NCI-H128 (cell line): Measurements from ENCODE around the gene DLK2.

Source experiments
- DNase-seq: peaks from one replicate; lab custom pipeline; 2025; ENCODE audit not compliant: unreplicated experiment; lab: John Stamatoyannopoulos, UW

DLK2 gene

DNA sequence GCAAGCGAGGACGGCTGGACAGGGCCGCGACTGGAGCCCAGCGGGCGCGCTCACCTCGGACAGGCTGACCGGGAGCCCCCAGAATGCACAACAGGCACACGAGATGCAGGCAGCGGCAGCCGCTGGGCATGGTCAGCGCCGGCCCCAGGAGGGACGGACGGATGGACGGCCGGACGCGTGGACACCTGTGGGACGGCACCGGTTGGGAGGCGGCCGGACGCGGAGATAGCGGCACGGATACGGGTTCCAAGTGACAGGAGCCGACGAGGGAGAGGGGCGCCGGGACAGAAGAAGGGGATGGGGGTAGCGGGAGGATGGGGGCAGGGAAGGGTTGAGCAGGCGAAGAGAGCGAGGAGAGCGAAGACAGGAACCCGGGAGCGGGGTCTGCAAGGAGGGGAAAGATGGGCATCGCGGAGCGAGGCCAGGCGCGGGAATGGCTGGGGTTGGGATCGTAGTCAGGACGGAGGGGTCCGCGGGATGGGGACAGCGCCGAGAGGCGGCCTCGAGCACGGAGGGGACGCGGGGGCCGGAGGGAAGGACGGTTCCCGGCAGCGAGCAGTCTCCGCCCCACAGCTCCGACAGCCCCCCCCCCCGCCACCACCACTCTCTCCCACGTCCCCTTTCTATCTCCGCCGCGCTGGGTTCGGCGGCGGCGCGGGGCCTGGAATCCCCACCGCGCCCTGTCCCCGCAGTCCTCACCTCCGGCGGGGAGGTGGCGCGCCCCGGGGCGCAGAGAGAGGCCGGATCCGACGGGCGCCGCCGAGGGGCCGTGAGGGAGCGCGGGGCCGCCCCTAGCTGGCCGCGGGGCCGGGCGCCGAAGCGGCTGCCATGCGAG lies 435 bp downstream of the DLK2 start:
- peak; percentile 7 for DNase-seq

DNA sequence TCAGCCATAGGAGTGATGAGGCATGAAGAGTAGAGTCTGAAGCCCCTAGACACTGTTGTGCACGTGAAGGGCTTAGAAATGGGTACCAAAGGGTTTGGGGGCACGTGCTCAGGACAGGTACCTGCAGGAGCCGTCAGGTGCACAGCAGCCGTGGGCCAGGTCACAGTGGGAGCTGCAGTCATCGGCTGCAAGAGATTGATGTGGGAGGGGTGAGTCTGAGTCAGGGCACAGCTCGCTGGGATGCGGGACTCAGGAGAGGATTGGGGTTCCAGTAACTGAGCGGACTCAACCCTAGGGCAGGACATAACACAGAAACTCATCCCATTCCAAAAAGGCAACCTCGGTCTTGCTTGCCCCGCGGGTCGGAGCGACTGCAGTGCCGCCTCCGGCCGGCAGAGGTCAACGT lies 1.1 kb downstream of the DLK2 start:
- DNase-seq: no peak

DNA sequence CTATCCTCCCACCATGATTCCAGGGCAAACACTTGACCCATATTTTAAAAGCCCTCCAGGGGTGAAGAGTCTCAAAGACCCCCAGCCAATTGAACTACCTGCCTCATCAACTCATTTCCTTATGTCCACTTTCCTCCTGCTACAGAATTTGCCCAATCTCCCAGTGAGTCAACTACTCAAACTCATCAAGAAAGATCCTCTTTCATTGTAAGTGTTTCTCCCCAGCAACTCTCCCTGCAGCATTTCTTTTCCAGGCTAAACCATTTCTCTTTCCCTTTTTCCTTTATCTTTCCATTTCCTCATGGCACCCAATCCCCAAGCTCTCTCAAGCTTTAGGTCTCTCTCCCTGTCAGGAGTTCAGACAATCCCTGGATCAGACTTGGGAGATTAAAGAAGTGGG lies 1.5 kb downstream of the DLK2 start:
- no peak for DNase-seq

DNA sequence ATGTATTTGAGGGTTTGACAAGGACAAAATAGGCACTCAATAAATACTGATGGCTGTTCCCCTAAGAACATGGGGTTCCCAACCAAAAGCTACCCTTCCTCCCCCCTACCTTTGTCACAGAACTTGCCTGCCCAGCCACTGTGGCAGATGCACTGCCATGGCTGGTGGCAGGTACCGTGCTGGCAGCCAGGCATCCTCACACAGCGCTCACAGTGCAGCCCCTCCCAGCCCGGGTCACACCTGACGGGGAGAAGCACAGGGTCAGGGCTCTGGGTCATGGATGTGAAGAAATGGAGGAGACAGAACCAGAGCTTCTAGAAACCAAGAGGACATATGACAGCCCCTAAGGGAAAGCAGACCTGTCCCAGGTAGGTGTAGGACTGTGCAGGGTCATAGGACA lies 2.5 kb downstream of the DLK2 start:
- DNase-seq: no peak

DNA sequence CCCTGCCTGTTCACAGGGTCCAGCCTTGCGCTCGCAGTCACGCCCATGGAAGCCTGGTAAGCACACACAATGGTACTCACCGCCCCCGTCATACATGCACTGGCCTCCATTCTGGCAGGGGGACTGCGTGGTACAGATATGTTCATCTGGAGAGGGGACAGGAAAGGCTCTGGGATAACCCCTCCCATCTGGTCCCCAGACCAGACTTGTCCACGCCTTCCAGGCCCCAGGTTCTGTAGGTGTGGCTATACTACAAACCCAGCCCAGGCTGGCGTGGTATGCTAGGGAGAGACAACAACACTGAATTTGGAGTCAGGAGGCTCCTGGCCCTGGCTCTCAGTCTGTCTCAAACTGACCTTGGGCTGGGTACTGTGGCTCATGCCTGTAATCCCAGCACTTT lies 3.4 kb downstream of the DLK2 start:
- no peak for DNase-seq

DNA sequence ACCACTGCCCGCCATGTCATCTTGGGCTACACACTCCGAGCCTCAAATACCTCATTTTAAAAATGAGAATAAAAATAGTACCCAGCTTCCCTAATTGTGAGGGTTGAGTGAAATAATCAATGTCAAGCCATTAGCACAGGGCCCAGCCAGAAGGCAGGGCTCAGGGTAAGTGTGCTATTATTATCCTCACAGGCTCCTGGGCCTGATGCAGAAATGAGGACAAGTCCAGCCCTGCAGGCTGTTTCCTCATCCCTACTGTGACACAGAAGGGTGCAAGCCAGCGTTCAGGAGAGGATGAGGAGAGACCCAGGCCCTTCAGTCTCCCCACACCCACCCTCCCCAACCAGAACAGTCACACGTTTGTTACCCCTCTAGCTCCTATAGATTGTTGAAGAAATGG lies 4.0 kb downstream of the DLK2 start:
- no peak for DNase-seq

DNA sequence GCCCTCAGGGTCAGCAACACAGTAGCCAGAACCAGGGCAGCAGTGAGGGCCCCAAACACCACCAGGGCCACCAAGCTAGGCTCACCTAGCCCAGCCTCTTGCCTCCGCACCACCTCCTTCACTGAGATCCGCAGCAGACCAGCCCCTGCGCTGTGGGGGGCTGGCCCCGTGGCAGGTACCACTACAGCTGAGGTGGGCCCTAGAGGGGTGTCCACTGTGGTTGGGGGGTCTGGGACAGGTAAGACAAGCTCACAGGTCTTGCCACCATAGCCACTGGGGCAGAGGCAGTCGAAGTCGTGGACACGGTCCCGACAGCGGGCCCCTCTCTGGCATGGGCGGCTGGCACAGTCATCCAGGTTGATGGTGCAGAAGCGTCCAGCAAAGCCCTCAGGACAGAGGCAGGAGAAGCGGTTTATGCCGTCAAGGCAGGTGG lies 4.6 kb downstream of the DLK2 start:
- DNase-seq: no peak

DNA sequence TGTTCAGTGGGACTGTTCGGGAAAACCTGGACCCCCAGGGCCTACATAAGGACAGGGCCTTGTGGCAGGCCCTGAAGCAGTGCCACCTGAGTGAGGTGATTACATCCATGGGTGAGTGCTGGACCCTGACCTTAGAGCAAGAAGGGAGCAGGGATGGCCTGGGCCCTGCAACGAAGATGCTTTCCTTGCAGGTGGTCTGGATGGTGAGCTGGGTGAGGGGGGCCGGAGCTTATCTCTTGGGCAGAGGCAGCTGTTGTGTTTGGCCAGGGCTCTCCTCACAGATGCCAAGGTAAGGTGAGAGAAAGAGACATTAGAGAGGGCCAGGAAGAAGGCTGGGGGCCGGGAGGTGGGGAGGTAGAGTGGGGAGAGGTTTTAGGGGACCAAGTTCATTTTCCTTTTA lies 6.4 kb downstream of the DLK2 start:
- DNase-seq: no peak

DNA sequence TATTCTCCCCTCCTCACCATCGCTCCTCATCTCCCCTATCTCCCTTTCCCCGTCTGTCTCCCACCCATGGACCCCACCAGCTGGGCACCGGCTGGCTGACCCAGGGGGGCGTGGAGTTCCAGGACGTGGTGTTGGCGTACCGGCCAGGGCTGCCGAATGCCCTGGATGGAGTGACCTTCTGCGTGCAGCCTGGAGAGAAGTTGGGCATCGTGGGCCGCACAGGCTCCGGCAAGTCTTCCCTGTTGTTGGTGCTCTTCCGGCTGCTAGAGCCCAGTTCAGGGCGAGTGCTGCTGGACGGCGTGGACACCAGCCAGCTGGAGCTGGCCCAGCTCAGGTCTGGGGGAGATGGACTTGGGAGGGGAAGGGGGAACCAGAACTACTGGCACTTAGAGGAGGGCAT lies 7.7 kb downstream of the DLK2 start:
- DNase-seq: no peak

DNA sequence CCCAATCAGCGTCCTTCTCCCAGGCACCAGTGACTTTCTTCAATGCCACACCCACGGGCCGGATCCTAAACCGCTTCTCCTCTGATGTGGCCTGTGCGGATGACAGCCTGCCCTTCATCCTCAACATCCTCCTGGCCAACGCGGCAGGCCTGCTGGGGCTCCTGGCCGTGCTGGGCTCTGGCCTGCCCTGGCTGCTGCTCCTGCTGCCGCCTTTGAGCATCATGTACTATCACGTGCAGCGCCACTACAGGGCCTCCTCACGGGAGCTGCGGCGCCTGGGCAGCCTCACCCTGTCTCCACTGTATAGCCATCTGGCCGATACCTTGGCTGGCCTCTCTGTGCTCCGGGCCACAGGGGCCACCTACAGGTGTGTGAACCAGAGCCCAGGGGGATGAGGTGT lies 9.8 kb downstream of the DLK2 start:
- DNase-seq: no peak

DNA sequence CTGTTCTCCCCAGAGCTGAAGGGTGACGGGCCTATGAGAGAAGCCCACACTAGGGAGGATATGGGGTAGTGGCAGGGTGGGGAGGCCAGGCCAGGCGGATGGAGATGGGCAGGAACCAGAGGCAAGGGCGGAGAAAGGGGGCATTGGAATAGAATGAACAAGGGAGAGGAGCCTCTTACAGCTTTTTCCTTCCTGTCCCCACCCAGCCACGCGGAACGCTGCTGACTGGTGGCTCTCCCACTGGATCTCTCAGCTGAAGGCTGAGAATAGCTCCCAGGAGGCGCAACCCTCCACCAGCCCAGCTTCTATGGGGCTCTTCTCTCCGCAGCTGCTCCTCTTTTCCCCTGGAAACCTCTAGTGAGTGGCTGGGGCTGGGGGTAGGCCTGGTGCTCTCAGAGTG lies 10.8 kb downstream of the DLK2 start:
- DNase-seq: no peak

DNA sequence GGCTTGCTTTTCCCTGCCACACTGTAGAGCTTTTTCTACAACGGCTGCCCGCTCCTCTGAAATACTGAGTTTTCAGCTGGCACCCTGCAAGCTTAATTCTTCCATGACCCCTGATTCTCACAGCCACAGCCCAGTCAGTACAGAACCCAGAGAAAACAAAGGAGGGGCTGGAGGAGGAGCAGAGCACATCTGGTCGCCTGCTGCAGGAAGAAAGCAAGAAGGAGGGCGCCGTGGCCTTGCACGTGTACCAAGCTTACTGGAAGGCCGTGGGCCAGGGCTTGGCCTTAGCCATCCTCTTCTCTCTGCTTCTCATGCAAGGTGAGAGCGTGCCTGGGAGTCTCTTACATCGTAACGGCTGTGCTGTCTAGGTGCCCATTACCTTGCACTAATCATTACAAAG lies 11.3 kb downstream of the DLK2 start:
- no peak for DNase-seq

DNA sequence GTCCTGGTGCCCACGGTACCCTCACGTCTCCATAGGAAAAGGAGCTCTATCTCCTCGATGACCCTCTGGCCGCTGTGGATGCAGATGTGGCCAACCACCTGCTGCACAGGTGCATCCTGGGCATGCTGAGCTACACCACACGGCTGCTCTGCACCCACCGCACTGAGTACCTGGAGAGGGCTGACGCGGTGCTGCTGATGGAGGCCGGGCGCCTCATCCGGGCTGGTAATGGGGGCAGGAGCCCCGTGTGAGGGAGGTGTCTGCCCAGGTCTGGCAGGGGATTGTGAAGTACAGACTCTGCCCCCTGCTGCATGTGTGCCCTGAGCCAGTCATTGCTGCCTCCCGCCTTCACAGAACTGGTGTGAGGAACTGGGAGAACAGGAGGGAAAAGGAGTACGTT lies 12.4 kb downstream of the DLK2 start:
- no peak for DNase-seq

DNA sequence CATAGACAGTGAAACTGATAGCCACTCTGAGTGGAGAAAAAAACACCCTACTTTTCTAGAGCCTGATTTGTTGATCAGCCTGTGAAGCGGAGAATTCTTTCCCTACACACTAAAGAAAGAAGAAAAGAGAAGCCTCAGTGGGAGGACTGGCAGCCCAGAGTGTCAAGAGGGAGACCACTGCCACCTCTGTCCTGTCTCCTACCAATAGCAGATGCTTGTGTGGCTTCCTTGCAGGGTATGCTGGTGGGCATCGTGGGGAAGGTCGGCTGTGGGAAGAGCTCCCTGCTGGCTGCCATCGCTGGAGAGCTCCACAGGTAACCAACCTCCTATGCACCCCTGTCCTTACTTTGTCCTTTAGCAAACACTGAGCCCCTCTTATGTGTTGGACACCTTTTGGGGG lies 17.6 kb downstream of the DLK2 start:
- no peak for DNase-seq

DNA sequence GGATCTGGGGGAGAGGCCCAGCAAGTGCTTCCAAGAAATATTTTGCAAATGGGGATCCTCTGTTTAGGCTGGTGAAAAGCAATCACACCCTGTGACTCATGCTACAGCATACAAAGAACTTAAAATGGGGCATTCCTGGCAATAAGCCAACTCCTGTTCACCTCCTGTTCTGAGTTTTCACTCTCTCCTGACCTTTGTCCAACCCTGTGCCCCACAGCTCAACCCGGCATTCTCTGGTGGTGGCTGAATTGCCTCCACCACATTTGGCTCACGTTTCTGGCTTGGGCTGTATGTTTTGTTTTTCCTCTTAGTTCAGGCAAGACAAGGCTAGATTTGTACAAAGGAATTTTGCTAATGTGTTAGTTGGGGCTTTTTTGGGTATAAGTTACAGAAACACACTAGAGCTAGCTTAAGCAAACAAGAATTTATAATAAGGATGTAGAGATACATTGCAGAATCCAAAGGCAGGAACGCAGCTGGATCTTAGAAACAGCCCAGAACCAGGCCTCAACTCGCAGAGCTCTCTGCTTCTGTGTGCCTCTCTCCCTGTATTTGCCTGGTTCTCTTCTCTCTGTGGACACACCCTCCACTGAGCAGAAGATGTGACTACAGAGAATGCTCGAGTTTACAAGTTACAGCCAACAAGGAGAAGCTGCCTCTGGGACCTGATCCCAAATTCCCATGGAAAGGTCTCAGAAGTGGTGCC lies 18.6 kb downstream of the DLK2 start:
- DNase-seq: no peak

DNA sequence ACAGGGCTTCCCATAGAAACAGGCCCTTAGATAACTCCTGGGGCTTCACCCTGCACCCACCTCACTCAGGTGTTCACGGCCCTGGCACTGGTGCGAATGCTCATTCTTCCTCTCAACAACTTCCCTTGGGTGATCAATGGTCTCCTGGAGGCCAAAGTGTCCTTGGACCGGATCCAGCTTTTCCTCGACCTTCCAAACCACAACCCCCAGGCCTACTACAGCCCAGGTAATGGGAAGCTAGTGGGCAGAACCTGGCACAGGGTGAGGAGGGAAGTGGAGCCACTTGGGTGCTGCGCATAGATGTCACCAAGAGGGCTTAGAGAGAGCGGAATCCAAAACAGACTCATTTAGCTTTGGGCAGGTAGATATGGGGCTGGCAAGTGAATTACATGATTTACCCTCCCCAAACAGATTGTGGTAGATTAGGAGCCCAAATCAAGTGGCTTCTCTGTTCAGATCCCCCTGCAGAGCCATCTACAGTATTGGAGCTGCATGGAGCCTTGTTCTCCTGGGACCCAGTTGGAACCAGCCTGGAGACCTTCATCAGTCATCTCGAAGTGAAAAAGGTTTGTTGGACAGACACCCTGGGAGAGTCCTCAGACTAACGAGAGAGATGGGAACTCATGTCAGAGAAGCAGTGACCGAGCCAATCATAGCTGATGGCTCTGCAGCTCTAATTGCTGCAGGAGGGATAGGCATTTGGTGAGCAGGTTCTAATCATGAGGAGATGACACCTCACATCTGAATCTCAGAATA lies 19.5 kb downstream of the DLK2 start:
- DNase-seq: no peak

DNA sequence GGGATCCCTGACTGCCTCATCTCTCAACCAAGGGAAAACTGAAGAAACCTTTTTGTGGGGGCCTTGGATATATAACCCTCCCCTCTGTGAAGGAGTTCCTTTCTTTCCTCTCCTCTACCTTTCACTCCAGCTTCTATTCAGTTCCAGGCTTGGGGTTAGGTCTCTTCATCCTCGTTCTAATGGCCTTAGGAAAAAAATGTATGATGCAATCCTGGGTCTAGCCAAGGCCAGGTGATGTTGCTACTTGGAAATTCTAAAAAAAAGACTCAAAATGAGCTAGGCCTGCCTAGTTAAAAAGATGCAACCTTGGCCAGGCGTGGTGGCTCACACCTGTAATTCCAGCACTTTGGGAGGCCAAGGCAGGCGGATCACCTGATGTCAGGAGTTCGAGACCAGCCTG lies 20.4 kb downstream of the DLK2 start:
- DNase-seq: no peak

DNA sequence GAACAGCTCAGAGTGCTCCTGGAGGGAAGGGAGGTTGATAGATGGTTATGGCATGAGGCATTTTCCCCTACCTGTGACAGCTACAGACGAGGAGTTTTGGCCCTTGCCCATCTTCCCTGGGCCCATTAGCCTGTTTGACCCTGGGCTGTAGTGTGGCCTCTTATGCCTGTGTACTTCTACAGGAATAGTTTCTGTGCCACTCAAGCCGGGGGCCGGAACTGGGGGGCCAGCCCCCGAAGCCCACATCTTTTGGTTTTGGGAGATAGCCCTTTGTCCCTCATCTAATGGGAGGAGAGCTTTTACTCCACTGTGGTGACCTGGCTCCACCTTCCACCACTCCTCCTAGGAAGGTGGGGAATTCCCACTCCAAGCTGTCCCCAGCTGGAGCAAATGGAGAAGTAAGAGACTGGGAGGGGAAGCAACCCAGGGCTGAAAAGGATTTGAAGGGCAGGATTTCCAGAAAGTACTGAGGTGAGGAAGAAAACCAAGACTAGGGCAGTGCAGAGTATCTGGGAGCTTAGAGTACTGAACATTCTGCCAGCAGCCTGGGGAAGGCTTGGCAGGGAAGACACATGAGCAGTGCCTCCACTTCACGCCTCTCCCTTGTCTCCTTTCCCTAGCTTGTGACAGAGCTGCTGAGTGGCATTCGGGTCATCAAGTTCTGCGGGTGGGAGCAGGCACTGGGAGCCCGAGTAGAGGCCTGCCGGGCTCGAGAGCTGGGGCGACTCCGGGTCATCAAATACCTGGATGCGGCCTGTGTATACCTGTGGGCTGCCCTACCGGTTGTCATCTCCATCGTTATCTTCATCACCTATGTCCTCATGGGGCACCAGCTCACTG lies 21.1 kb downstream of the DLK2 start:
- DNase-seq: no peak

DNA sequence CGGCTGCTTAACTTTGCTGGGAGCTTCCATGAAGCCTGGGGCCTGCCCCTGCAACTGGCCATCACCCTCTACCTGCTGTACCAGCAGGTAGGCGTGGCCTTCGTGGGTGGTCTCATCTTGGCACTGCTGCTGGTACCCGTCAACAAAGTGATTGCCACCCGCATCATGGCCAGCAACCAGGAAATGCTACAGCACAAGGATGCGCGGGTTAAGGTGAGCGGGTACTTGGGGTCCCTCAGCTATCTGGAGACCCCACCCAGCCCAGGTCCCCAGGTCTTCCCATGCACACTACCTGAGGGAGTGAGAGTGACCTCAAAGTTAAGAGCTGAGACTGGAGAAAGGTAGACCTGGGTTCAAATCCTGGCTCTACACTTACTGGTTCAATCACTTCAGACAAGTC lies 22.2 kb downstream of the DLK2 start:
- DNase-seq: no peak

DNA sequence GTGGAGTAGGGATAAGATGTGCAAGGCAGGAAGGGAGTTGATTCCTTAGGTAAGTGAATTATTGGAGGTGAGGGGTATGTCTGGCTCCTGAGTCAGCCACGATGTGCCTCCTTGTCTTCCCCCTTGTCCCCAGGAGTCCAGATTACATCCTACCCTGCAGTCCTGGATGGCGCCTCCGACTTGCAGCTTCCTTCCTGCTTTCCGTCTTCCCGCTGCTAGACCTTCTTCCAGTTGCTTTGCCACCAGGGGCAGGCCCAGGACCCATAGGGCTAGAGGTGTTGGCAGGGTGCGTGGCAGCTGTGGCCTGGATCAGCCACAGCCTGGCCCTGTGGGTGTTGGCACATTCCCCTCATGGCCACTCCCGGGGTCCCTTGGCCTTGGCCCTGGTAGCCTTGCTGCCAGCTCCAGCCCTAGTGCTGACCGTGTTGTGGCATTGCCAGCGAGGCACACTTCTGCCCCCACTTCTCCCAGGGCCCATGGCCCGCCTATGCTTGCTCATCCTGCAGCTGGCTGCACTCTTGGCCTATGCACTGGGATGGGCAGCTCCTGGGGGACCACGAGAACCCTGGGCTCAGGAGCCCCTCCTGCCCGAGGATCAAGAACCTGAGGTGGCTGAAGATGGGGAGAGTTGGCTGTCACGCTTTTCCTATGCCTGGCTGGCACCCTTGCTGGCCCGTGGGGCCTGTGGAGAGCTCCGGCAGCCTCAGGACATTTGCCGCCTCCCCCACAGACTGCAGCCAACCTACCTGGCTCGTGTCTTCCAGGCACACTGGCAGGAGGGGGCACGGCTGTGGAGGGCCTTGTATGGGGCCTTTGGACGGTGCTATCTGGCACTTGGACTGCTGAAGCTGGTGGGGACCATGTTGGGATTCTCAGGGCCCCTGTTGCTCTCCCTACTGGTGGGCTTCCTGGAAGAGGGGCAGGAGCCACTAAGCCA lies 23.1 kb downstream of the DLK2 start:
- no peak for DNase-seq
